Stimulated activated CD8-positive, alpha-beta memory T cell treated with anti-CD3 and anti-CD28 coated beads, Interleukin-4, amount 100 ng/mL, for 4 hours (primary cell): ENCODE measurements around the gene GNAS-AS1.
"Not testable (repeated sequence)": the region's sequence is repeated elsewhere in the genome, so short reads cannot be mapped to it uniquely, and the experiment has no call there.

Experiments
- DNase-seq, 2 donors: peaks; one replicate each; pipeline ENCODE4 v3.0.0-alpha.2; 2020; ENCODE audit warnings: low read depth in 2 of 2, low spot score in 1 of 2

The GNAS-AS1 gene

GRCh38 chr20:58837717-58838116, 13.0 kb downstream of the GNAS-AS1 start:
- DNase-seq: no peak

- no peak for DNase-seq
These were observed 14.0 kb downstream of the GNAS-AS1 start for GRCh38 chr20:58836616-58837204.

GRCh38 chr20:58835231-58835630, 15.5 kb downstream of the GNAS-AS1 start:
- DNase-seq: no peak

- DNase-seq: no peak
These were observed 16.8 kb downstream of the GNAS-AS1 start for GRCh38 chr20:58833921-58834320.

GRCh38 chr20:58832457-58832856, 18.2 kb downstream of the GNAS-AS1 start:
- DNase-seq: no peak

- DNase-seq: no peak
These were observed 21.2 kb downstream of the GNAS-AS1 start for GRCh38 chr20:58829531-58829941.

GRCh38 chr20:58828804-58829203, 21.9 kb downstream of the GNAS-AS1 start:
- DNase-seq: not testable (repeated sequence)

- DNase-seq: no peak
These were observed 22.6 kb downstream of the GNAS-AS1 start for GRCh38 chr20:58828136-58828535.

GRCh38 chr20:58826271-58826670, 24.4 kb downstream of the GNAS-AS1 start:
- DNase-seq: no peak

- no peak for DNase-seq
These were observed 25.3 kb downstream of the GNAS-AS1 start for GRCh38 chr20:58825450-58825849.

- DNase-seq: no peak
These were observed 25.9 kb downstream of the GNAS-AS1 start for GRCh38 chr20:58824843-58825242.

- no peak for DNase-seq
These were observed 27.7 kb downstream of the GNAS-AS1 start for GRCh38 chr20:58822748-58823730.

- no peak for DNase-seq
These were observed 28.6 kb downstream of the GNAS-AS1 start for GRCh38 chr20:58822149-58822548.

- not testable (repeated sequence) for DNase-seq
These were observed 30.2 kb downstream of the GNAS-AS1 start for GRCh38 chr20:58820515-58820914.

- no peak for DNase-seq
These were observed 30.8 kb downstream of the GNAS-AS1 start for GRCh38 chr20:58819921-58820320.

GRCh38 chr20:58818586-58819285, 32.0 kb downstream of the GNAS-AS1 start:
- peak in 1 of 2 donors; percentile 12 for DNase-seq

GRCh38 chr20:58817748-58818147, 33.0 kb downstream of the GNAS-AS1 start:
- no peak for DNase-seq

- no peak for DNase-seq
These were observed 33.6 kb downstream of the GNAS-AS1 start for GRCh38 chr20:58816957-58817651.

GRCh38 chr20:58816051-58816450, 34.7 kb downstream of the GNAS-AS1 start:
- DNase-seq: no peak

GRCh38 chr20:58815448-58815847, 35.3 kb downstream of the GNAS-AS1 start:
- no peak for DNase-seq

GRCh38 chr20:58813369-58813768, 37.3 kb downstream of the GNAS-AS1 start:
- DNase-seq: no peak
